Measurements from ENCODE around the gene SLC22A1.

The SLC22A1 gene

DNA sequence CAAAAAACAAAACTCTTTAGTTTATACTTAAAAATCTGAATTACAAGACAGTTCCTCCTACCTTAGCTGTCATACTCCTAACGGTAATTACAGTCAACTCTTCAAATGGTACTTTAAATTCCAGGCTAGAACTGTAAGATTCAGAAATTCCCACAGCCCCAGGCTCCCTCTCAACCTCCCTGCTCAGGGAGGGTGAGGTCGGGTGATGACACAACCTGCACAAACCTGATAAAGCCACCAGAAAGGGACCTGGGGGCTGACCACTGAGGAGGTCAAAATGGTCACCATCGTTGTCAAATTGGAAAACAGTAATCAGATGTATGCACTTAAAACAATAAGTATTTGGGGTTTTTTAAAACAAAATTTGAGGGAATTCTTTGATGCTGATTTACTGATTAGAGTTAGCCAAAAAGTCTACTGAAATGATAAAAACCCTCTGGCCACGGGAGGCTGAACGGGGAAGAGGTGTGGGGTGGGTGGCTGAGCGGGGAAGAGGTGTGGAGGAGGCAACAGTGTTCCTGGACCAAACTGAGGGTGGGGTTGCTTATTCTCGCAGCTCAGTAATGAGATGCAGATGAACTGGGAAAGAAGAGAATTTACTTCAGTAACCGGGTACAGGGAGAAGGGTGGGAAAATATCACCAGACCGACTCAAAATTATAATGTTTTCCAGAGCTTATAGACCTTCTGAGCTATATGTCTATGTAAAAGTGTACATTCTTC, 52.4 kb downstream of the SLC22A1 start:
- H3K36me3 Mint-ChIP-seq (ENCODE audit: low read depth), result no peaks in the 10 kb centered on the region
- H3K27me3 Mint-ChIP-seq (ENCODE audit: low read depth), result peaks cover 2% of the 10 kb centered on the region
- H3K27ac Mint-ChIP-seq, result no peak overlapping the region
- no peak overlapping the region for H3K4me3 Mint-ChIP-seq
- H3K4me1 Mint-ChIP-seq (ENCODE audit: low read depth), result no peaks in the 10 kb centered on the region
- no peak for DNase-seq (ENCODE audit: low spot score)
- no peaks in the 10 kb centered on the region for H3K9me3 Mint-ChIP-seq

DNA sequence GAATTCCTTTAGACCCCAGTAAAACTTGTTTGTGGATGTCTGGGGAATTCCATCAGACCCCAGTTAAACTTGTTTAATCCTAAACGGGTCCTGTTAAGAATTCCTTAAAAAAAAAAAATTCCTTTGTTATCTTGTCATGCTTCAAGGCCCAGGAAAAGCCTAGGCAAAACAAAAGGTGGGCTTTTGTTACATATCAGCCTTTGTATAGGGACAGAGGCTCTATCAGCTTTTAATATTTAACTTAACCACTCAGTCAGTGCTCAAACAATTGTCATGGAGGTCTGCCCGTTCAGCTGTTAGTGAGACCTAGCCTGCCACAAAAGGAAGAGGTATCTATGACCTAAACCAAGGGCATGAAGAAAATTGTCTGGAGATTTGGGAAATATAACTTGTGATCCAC, 53.1 kb downstream of the SLC22A1 start:
- Mint-ChIP-seq H3K4me3 (no peak overlapping the region), H3K27ac (no peak overlapping the region), H3K9me3 (no peaks in the 10 kb centered on the region), H3K27me3 (ENCODE audit: low read depth) (peaks cover 2% of the 10 kb centered on the region), H3K4me1 (ENCODE audit: low read depth) (no peaks in the 10 kb centered on the region), H3K36me3 (ENCODE audit: low read depth) (no peaks in the 10 kb centered on the region)
- no peak for DNase-seq (ENCODE audit: low spot score)

DNA sequence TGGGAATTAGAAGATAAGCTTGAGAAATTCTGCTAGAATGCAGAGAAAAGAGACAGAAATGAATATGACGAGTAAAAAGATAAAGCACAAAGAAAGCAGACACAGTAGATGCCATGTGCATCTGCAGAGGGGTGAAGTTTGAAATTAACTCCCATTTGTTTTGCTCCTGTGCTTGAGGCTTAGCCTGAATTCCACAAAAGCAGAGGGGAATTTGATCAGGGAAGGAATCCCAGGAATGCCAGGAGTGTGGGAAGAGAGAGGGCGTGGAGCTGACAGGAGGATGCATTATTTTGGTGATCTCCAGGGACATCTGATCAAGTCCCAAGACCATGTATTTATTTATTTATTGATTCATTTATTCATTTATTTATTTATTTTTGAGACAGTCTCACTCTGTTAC, 55.6 kb downstream of the SLC22A1 start:
- H3K36me3 Mint-ChIP-seq (ENCODE audit: low read depth), result no peaks in the 10 kb centered on the region
- DNase-seq (ENCODE audit: low spot score), result no peak
- no peaks in the 10 kb centered on the region for H3K4me1 Mint-ChIP-seq (ENCODE audit: low read depth)
- no peak overlapping the region for H3K27ac Mint-ChIP-seq
- no peaks in the 10 kb centered on the region for H3K9me3 Mint-ChIP-seq
- no peak overlapping the region for H3K4me3 Mint-ChIP-seq
- peaks cover 2% of the 10 kb centered on the region for H3K27me3 Mint-ChIP-seq (ENCODE audit: low read depth)

DNA sequence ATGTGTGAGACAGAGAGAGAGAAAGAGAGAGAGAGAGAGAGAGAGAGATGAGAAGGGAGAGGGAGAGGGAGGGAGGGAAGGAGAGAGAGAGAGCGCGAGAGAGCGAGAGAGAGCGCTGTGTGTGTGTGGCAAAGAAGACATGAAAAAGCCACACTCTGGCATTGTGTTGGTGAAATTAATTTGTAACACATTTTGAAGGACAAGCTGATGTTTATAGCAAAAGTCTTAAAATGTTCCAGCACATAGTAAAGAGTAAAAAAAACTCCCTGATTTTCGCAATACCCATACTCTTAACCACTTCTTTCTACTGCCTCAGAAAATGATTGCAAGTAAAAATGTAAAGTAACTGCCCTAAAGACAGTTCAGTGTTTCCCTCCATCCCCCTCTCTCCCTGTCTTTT, 56.7 kb downstream of the SLC22A1 start:
- Mint-ChIP-seq H3K36me3 (ENCODE audit: low read depth) (no peaks in the 10 kb centered on the region), H3K27ac (no peak overlapping the region), H3K9me3 (no peaks in the 10 kb centered on the region), H3K4me1 (ENCODE audit: low read depth) (no peaks in the 10 kb centered on the region), H3K4me3 (no peak overlapping the region), H3K27me3 (ENCODE audit: low read depth) (peaks cover 2% of the 10 kb centered on the region)
- DNase-seq (ENCODE audit: low spot score), result no peak

DNA sequence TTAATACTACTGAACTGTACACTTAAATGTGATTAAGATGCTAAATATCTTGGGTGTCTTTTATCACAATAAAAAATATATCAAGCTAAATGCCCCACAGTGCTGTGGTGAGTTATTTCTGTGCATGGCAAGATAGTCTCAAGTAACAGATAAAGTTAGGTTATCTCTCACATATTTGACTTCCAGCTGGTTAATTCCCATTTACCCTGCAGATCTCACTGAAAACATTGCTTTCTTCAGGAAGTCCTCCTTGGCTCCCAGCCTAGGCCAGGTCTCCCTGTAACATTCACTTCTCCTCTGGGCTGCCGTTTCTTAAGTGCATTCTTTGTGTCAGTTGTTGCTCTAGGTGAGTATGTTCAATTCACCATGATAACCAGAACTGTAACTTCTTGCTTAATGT, 59.1 kb downstream of the SLC22A1 start:
- Mint-ChIP-seq H3K4me1 (ENCODE audit: low read depth) (no peaks in the 10 kb centered on the region), H3K27ac (no peak overlapping the region), H3K27me3 (ENCODE audit: low read depth) (peaks cover 2% of the 10 kb centered on the region), H3K9me3 (no peaks in the 10 kb centered on the region), H3K36me3 (ENCODE audit: low read depth) (no peaks in the 10 kb centered on the region), H3K4me3 (no peak overlapping the region)
- DNase-seq (ENCODE audit: low spot score), result no peak

DNA sequence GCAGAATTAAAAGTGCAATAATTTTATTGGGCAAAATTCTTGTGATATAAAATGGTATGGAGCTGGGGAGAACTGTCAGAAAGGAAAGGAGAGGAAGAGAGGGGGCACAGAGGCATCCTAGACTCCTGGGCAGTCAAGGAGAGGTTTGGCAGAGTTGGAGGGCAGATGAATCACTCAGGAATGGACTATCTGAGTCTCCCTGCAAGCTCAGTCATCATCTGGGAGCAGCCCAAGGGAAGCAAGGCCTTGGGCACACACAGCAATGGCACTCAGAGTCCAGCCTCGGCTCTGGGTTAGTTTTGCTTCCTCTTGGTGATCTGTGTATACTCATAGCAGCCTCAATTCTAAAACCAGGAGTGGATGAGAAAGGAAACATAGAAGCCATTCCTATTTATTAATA, 67.2 kb downstream of the SLC22A1 start:
- no peaks in the 10 kb centered on the region for H3K27me3 Mint-ChIP-seq (ENCODE audit: low read depth)
- no peak overlapping the region for H3K4me3 Mint-ChIP-seq
- no peaks in the 10 kb centered on the region for H3K36me3 Mint-ChIP-seq (ENCODE audit: low read depth)
- DNase-seq (ENCODE audit: low spot score), result no peak
- H3K9me3 Mint-ChIP-seq, result peaks cover 24% of the 10 kb centered on the region
- H3K4me1 Mint-ChIP-seq (ENCODE audit: low read depth), result no peaks in the 10 kb centered on the region
- H3K27ac Mint-ChIP-seq, result no peak overlapping the region

DNA sequence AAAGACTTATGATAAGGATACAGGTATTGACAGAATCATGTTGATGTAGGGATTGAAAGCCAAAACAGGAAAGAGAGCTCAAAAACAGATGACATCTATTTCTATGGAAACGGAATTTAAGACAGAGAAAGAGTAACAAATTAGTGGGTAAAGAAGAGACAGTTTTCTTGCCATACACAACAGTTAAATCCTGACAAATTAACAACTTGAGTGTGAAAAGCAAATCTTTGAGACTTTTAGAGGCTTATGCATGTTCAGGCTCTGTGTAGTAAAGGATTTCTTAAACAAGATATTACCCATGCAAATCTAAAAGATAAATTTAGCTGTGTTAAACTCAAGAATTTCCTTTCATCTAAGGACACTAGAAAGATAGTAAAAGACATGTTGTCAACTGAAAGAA, 68.5 kb downstream of the SLC22A1 start:
- no peak for DNase-seq (ENCODE audit: low spot score)
- Mint-ChIP-seq H3K4me1 (ENCODE audit: low read depth) (no peaks in the 10 kb centered on the region), H3K9me3 (peaks cover 35% of the 10 kb centered on the region), H3K27me3 (ENCODE audit: low read depth) (no peaks in the 10 kb centered on the region), H3K36me3 (ENCODE audit: low read depth) (no peaks in the 10 kb centered on the region), H3K27ac (no peak overlapping the region), H3K4me3 (no peak overlapping the region)

DNA sequence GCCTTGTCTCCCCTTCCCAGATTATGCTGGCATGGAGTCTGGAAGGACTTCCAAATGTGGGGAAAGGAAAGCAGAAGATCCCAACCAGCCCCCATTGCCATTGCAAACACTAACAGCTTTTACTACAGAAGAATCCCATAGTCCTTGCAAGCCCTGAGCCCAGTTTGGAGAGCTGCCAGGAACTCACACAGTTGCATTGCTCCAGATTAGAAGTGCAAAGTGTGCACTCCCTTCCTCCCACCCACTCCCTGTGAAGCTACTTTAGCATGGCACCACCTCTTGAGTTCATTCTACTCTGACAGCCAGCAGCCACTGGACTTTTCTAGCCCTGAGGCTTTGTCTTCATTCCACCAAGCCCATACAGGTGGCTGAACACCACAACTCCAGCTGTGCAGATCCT, 69.4 kb downstream of the SLC22A1 start:
- Mint-ChIP-seq H3K4me1 (ENCODE audit: low read depth) (no peaks in the 10 kb centered on the region), H3K27me3 (ENCODE audit: low read depth) (no peaks in the 10 kb centered on the region), H3K27ac (no peak overlapping the region), H3K36me3 (ENCODE audit: low read depth) (no peaks in the 10 kb centered on the region), H3K4me3 (no peak overlapping the region), H3K9me3 (peaks cover 35% of the 10 kb centered on the region)
- DNase-seq (ENCODE audit: low spot score), result no peak

DNA sequence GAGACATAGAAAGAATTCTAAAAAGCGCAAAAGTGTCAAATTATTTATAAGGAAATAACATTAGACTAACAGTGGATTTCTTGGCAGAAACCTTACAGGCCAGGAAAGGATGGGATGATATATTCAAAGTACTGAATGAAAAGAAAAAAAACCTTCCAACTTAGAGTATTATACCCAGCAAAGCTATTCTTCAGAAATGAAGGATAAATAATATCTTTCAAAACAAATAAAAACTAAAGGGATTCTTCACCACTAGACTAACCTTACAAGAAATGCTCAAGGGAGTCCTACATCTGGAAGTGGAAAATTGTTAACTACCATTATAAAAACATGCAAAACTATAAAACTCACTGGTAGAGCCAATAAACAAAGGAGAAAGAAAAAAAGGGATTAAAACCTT, 71.2 kb downstream of the SLC22A1 start:
- Mint-ChIP-seq H3K36me3 (ENCODE audit: low read depth) (no peaks in the 10 kb centered on the region), H3K27me3 (ENCODE audit: low read depth) (peaks cover 5% of the 10 kb centered on the region), H3K27ac (no peak overlapping the region), H3K4me3 (no peak overlapping the region), H3K4me1 (ENCODE audit: low read depth) (no peaks in the 10 kb centered on the region), H3K9me3 (peaks cover 31% of the 10 kb centered on the region)
- DNase-seq (ENCODE audit: low spot score), result no peak

DNA sequence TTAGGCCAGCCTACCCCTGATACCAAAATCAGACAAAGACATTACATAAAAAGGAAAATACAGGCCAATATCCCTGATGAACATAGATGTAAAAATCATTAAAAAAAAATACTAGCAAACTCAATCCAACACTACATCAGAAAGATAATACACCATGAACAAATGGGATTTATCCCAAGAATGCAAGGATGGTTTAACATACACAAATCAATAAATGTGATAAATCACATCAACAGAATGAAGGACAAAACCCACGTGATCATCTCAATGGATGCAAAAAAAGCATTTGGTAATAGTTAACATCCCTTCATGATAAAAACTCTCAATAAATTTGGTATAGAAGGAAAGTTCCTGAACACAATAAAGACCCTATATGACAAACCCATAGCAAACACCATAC, 73.2 kb downstream of the SLC22A1 start:
- no peak overlapping the region for H3K4me3 Mint-ChIP-seq
- DNase-seq (ENCODE audit: low spot score), result no peak
- peaks cover 31% of the 10 kb centered on the region for H3K9me3 Mint-ChIP-seq
- H3K36me3 Mint-ChIP-seq (ENCODE audit: low read depth), result no peaks in the 10 kb centered on the region
- peaks cover 5% of the 10 kb centered on the region for H3K27me3 Mint-ChIP-seq (ENCODE audit: low read depth)
- H3K4me1 Mint-ChIP-seq (ENCODE audit: low read depth), result no peaks in the 10 kb centered on the region
- H3K27ac Mint-ChIP-seq, result no peak overlapping the region

DNA sequence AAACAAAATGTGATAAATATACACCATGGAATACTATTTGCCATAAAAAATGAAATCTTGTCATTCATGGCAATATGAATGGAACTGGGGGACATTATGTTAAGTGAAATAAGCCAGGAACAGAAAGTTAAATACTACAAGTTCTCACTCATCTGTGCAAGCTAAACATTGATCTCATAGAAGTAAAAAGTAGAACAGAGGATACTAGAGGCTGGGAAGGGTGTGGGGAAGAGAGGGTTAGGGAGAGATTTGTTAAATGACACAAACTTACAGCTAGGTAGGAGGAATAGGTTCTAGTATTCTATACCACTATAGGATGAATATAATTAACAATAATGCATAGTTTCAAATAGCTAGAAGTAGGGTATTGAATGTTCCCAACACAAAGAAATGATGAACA, 76.0 kb downstream of the SLC22A1 start:
- Mint-ChIP-seq H3K4me1 (ENCODE audit: low read depth) (no peaks in the 10 kb centered on the region), H3K36me3 (ENCODE audit: low read depth) (no peaks in the 10 kb centered on the region), H3K4me3 (no peak overlapping the region), H3K27me3 (ENCODE audit: low read depth) (peaks cover 5% of the 10 kb centered on the region), H3K9me3 (peaks cover 20% of the 10 kb centered on the region), H3K27ac (no peak overlapping the region)
- no peak for DNase-seq (ENCODE audit: low spot score)

DNA sequence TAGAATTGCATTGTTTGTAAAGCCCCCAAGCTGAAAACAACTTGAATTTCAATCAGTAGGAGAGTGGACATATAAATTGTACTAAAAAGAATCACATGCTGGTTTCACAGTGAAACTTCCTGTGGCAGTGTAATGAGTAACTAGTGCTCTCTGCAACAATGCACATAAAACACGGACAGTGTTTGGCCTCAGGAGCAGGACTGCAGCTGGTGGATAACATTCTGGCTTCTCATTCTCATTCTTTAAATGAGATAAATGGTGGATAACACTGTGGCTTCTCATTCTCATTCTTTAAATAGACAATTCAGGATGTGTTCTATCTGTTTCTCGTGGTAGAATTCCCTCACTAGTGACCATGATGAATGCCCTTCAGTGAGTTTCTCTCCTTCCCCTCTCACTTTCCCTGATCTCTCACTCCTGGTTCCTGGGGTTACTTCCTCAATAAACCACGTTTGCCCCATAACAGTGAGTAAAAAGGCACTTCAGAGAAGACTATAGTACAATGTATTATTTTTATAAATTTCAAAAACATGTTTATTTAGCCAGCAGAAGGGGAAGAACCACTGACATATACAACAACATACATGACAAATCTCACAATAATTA, 77.1 kb downstream of the SLC22A1 start:
- no peak for DNase-seq (ENCODE audit: low spot score)
- H3K4me3 Mint-ChIP-seq, result no peak overlapping the region
- H3K27ac Mint-ChIP-seq, result no peak overlapping the region
- H3K36me3 Mint-ChIP-seq (ENCODE audit: low read depth), result no peaks in the 10 kb centered on the region
- H3K4me1 Mint-ChIP-seq (ENCODE audit: low read depth), result no peaks in the 10 kb centered on the region
- peaks cover 11% of the 10 kb centered on the region for H3K9me3 Mint-ChIP-seq
- peaks cover 5% of the 10 kb centered on the region for H3K27me3 Mint-ChIP-seq (ENCODE audit: low read depth)

DNA sequence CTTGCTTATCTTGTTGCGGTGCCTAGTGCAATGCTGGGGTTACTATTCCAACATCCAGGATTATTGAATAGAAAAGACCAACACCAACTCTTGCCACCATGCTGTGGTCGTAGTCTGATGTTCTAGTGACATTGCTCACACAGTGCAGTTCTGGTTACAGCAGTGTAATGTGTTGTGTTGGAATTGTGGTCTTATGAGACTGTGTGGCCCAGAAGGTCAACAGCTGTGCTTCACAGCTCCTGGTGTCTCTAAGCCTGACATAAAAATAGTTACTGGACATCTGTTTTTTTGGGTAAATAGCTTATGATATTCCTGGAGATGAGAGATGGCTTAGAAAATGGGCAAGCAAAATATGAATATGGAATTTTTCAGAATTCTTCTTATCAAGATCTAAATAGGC, 79.4 kb downstream of the SLC22A1 start:
- no peak for DNase-seq (ENCODE audit: low spot score)
- no peak overlapping the region for H3K4me3 Mint-ChIP-seq
- H3K9me3 Mint-ChIP-seq, result no peaks in the 10 kb centered on the region
- no peaks in the 10 kb centered on the region for H3K4me1 Mint-ChIP-seq (ENCODE audit: low read depth)
- H3K27ac Mint-ChIP-seq, result no peak overlapping the region
- H3K27me3 Mint-ChIP-seq (ENCODE audit: low read depth), result peaks cover 5% of the 10 kb centered on the region
- H3K36me3 Mint-ChIP-seq (ENCODE audit: low read depth), result no peaks in the 10 kb centered on the region

DNA sequence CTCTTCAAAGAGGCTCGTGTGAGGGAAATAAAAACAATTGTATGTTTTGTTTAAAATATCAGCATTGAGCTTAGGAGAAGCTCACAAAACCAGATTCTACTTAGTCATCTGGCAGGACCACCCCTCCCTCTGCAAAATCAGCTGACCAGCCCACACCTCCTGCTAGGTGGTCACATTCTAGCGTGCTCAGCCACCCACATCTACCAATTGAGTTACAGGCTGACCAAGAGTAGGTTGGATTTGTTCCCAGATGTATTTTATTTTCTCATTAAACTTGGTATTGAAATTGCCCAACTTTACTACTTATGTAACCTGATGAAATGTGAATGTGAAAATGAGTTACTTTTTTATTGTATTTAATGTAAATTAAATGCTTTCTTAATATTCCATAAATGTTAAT, 80.8 kb downstream of the SLC22A1 start:
- Mint-ChIP-seq H3K36me3 (ENCODE audit: low read depth) (no peaks in the 10 kb centered on the region), H3K27ac (no peak overlapping the region), H3K4me3 (no peak overlapping the region), H3K9me3 (no peaks in the 10 kb centered on the region), H3K27me3 (ENCODE audit: low read depth) (peaks cover 3% of the 10 kb centered on the region), H3K4me1 (ENCODE audit: low read depth) (no peaks in the 10 kb centered on the region)
- DNase-seq (ENCODE audit: low spot score), result no peak

DNA sequence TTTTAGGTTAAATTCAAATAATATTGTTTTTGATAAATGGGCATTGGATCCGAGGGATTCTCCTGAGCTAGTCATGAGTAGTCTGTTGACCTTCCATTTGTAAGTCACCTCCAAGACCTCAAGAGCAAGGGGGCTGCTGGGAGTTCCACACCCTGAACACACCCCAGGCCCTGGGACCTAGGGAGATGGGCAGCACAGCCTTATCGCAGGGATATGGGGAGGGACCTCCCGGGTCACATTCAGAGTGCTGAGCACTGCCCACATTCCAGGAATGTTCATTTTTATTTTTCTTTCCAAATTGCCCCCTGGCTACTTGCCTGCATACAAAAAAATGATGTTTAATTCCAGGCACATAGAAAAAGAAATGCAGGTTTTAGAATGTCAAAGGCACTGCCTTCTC, 81.5 kb downstream of the SLC22A1 start:
- Mint-ChIP-seq H3K4me3 (no peak overlapping the region), H3K27me3 (ENCODE audit: low read depth) (no peaks in the 10 kb centered on the region), H3K9me3 (no peaks in the 10 kb centered on the region), H3K36me3 (ENCODE audit: low read depth) (no peaks in the 10 kb centered on the region), H3K4me1 (ENCODE audit: low read depth) (no peaks in the 10 kb centered on the region), H3K27ac (no peak overlapping the region)
- DNase-seq (ENCODE audit: low spot score), result no peak
